GM20431 (cell line): ENCODE measurements around the gene FBXL17.
"Not testable (repeated sequence)": the region's sequence is repeated elsewhere in the genome, so short reads cannot be mapped to it uniquely, and the experiment has no call there.

Experiments used
- in situ Hi-C: fragments of 300-500 bp; cut with MseI, MboI; formaldehyde crosslinking; loops from one replicate; pipeline ENCODE4 v1.15.0; 2020; ENCODE audit warnings: low sequenced_read_pairs; ENCODE audit not compliant: unreplicated experiment

The FBXL17 gene

DNA sequence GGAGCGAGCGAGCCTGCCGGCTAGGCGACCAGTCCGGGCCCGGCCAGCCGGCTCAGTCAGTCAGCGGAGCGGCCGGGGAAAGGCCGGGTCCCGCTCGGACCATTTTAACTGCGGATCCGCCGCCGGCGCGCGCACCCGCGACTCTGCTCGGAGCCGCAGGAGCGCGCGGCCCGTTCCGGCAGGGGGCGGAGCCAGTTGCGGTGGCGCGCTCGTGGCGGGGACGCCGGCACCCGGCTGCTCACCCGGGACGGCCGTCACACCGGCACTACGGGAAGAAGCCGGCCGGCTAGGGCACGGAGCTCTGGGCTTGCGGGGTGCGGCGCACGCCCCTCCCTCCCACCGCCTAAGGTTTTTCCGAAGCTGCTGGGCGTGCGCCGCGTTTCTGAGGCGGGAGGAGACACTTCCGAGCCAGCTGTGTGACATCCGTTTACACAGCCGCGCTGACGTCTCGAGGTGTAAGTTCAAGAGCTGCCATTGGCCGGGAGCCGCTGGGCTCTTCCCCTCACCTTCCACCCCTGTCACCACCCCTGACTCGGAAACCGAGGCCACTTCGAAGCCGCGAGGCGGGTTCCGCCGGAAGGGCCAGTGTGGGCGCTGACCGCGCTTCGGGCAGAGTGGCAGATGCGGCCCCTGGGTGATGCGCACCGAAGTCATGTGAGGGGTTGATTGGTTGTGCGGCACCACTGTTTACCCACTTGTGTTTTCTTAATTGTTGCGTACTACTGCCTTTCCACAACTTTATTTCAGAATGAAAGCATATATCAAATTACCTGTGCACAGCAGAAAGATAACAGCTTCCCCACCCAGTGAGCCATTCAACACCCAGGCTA is at the start of gene FBXL17:
FBXL17 (minus strand) TSS at position 145 of the 830 bp plus-strand sequence.
- in situ Hi-C loops, result no loop called here

DNA sequence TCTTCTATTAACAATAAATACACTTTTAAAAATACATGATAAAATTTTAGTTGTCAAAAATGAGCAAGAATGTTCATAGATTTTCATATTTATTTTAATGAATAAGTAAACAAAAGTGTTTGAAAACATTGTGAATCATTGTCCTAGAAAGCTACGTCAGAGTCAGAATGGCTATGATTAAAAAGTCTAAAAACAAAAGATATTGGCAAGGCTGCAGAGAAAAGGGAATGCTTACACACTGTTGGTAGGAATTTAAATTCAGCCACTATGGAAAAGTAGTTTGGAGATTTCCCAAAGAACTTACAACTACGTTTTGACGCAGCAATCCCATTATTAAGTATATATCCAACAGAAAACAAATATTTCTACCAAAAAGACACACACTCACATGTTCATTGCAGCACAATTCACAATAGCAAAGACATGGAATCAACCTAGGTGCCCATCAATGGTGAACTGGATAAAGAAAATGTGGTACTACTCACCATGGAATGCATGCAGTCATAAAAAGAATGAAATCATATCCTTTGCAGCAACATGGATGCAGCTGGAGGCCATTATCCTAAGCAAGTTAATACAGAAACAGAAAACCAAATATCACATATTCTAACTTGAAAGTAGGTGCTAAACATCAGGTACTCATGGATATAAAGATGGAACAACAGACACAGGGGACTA is 49.2 kb upstream of the FBXL17 start:
- in situ Hi-C loops, result no loop called here

DNA sequence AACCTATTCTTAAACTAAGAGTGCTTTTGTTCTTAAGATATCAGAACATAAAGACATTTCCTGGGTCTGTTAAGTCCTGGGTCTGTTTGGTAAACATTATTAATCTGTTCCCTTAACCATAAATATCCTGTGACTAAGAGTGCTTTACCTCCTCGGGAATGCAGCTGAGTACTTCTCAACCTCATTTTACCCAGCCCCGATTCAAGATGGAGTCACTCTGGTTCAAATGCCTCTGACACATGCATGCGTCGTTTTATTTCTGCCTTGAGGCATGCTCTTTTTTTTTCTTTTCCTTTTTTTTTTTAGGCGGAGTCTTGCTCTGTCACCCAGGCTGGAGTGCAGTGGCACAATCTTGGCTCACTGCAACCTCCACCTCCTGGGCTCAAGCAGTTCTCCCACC is 39.8 kb upstream of the FBXL17 start:
- in situ Hi-C loops, result no loop called here

DNA sequence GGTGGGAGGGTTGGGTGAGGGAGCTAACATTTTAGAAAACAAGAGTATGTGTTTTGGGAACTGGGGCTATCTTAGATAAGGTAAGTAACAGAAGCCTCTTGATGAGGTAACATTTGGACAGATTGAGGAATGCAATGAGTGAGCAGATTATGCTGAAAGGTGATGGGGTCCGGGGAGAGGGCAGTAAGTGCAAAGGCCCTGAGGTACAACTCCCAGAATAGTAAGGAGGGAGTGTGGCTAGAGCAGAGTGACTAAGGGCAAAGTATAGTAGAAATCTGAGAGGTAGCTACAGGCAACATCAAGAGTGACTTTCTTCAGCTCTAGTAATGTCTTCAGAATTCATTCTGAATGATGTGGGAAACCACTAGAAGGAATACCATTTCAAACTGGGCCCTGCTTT is 38.9 kb upstream of the FBXL17 start:
- in situ Hi-C loops, result no loop called here

DNA sequence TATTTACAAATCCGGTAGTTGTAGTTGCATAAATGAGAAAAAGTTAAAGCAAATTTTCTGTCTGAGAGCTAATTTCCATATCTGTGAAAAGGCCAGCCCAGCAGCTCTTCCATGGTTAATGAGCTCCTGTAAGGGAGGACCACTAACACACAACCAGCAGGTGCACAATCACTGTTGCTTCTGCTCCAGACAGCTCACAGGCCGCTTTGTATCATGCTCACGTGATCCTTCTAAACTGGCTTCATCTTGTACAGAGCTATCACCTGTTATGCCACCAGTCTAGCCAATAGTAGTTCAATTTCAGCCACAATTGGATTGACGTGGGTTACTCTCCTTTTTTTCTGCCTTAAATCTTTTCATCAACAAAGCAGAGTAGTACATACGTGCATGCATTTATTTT is 38.3 kb upstream of the FBXL17 start:
- in situ Hi-C loops, result no loop called here

DNA sequence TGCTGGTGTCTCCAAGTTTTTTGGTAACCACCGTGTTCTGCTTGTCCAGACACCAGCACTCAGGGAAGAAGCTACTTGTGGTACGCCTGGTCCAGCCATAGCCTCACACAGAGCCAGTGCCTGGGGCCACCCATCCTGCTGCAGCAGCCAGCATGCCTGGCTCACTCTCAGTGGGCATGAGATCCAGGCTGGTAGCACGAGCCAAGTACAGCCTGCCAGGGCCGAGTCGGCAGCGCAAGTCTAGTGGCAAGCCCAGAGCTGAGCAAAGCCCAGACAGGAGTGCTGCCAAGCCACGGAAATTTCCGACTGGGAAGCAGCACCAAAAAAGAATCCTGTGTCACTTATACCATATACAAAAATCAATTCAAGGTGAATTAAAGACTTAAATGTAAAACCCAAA is 36.3 kb upstream of the FBXL17 start:
- in situ Hi-C loops, result no loop called here

DNA sequence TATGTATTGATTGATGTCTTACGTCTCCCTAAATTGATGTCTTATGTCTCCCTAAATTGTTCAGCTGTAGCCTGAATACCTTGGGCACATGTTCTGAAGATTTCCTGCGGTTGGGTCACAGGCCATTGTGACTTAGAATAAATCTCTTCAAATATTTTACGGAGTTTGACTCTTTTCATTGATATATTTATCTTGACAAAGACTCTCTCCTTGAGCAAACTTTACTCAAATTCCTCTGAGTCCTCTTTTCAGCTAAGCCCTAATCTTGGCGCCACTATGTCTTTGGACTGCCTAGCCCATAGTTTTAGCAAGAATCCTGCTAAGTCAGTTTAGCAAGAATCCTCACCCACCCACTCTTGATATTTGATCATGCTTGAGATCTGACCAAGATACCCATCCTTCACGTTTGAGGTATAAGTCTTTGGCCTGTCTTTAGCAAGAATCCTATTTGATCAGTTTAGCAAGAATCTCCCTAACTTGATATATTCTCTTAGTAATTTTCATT is 35.3 kb upstream of the FBXL17 start:
- in situ Hi-C loops, result no loop called here

DNA sequence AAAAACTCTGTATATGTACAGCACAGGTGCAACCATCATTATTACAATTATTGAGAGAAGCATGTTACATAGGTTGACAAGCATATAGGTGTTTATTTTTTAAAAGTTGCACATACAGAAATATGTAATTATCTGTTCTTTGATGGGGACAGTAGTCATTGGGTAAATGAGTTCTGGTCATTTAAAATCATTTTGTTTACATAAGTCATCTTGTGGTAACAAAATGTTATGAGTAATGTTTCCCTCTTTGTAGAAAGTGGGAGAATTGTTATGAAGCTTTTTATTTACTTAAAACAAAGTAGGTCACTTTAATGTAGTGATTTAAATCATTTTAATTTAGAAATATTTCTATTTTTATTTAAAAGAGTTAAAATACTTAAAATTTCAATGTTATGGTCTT is 33.8 kb upstream of the FBXL17 start:
- in situ Hi-C loops, result no loop called here

DNA sequence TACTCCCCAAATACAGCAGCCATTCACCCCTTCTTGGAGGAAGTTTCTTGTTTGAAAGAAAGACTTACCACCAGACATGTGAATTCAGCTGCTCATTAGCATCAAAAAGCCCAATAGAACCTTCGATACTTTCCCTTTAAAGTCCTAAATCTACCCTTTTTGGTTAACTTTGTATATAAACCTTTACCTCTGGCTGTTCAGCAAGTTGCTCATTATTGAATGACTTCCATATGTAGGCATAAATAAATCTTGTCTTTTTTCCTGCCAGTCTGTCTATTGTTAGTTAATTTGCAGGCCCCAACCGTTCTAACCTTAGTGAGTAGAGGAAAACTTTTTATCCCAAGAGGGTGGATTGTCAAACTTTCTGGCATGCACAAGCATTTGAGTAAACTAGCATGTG is 27.9 kb upstream of the FBXL17 start:
- in situ Hi-C loops, result no loop called here

DNA sequence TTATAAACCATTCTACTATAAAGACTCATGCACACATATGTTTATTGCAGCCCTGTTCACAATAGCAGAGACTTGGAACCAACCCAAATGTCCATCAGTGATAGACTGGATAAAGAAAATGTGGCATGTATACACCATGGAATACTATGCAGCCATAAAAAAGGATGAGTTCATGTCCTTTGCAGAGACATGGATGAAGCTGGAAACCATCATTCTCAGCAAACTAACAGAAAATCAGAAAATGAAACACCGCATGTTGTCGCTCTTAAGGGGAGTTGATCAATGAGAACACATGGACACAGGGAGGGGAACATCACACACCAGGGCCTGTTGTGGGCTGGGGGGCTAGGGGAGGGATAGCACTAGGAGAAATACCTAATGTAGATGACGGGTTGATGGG is 23.3 kb upstream of the FBXL17 start:
- in situ Hi-C loops, result not testable (repeated sequence)

DNA sequence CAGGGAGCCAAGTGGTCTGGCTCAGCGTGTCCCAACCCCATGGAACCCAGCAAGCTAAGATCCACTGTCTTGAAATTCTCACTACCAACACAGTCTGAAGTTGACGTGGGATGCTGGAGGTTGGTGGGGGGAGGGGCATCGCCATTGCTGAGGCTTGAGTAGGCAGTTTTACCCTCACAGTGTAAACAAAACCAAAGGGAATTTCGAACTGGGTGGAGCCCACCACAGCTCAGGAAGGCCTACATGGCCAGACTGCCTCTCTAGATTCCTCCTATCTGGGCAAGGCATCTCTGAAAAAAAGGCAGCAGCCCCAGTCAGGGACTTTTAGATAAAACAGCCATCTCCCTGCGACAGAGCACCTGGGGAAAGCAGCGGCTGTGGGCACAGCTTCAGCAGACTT is 17.1 kb upstream of the FBXL17 start:
- in situ Hi-C loops, result no loop called here

DNA sequence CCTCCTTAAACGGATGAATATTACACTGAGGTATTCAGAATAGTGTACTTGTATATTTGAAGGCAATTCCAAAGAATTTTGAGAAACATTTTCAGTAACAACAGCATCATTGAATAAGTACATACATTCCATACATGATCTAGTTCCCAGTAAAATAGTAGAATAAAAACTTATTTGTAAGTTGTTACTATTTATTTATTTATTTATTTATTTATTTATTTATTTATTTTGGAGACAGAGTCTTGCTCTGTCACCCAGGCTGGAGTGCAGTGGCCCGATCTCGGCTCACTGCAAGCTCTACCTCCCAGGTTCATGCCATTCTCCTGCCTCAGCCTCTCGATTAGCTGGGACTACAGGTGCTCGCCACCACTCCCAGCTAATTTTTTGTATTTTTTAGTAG is 14.9 kb upstream of the FBXL17 start:
- in situ Hi-C loops, result not testable (repeated sequence)

DNA sequence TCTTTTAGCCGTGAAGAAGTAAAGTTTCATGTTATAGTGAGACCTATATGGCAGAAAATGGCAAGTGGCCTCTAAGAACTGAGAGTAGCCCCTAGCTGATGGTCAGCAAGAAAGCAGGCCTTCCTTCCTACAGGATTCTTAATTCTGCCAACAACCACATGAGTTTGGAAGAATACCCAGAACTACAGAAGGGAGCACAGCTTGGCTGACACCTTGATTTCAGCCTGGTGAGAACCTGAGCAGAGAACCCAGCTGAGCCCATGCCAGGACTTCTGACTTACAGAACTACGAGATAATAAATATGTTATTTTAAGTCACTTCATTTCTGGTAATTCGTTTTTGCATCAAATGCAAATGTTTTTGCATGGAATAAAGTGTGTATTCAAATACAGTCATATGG is 5.9 kb upstream of the FBXL17 start:
- in situ Hi-C loops, result no loop called here

DNA sequence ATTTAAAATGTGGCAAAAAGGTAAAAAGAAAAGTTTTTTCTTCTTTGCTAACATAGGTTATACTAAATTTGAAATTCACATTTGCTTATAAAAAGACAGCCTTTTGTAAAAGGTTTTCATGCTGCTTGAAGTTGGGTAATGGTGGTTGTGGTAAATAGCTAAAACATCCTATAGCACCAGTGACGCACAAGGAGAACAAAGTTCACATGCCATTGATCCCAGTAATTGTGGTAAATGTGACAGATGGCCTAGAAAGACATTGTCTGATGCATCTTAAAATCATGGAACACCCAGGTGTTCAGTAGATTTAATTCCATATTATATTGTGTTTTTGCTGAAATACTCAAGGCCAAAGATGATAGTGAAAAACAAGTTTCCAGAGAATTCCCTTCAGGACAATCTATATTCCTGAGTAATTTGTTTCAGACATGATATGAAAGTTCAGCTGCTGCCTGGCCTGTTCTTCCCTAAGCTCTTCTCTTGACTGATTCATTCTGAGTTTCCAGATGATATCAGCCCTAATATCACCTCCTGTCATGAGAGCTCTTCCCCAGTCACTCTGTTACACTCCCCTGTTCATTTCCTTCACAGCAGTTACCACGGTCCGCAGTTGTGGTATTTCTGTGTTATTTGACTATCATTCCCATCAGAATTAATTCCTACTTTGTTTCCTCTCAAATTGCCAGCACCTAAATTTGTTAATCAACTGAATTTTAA is 4.6 kb upstream of the FBXL17 start:
- in situ Hi-C loops, result no loop called here

DNA sequence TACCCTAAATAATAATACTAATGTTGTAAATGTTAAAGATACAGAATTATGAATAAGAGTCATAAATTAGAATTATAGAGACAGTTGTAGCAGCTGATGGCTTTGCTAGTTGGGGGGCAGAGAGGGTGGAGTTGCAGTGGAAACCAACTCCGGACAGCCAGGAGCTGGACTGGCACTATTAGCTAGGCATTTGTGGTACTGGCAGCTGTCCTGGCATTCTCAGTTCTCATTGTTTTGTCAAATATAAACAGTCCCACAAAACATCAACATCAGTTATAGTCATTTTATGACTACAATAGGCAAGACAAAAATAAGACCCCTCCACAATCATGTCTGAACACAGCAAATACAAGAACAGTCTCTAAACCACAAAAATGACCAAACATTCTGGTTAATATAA is 2.8 kb upstream of the FBXL17 start:
- in situ Hi-C loops, result no loop called here

DNA sequence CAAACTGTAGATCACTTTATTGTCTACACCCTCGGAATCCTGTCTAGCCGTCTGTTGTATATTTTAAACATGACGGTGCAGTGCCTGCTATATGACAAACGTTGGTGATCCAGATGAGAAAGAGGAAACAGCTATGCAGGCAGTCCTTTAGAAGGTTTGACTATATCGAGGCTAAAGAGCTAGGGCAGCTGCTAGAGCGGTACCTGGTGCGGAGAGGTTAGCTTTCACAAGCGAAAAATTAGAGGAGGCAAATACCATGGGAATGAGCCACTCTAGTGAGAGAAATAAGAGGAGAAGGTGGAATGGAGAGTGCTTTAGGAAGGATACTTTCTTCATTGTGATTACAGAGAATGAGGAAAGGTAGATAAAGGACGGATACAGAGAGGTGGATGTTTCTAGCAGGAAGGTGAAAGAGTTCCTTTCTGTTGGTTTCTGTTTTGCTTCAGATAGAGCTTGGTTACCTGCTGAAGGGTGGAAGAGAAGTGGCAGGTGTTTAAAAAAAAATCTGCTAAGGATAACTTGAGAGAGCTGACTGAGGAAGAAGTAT is 959 bp upstream of the FBXL17 start:
- in situ Hi-C loops, result no loop called here

DNA sequence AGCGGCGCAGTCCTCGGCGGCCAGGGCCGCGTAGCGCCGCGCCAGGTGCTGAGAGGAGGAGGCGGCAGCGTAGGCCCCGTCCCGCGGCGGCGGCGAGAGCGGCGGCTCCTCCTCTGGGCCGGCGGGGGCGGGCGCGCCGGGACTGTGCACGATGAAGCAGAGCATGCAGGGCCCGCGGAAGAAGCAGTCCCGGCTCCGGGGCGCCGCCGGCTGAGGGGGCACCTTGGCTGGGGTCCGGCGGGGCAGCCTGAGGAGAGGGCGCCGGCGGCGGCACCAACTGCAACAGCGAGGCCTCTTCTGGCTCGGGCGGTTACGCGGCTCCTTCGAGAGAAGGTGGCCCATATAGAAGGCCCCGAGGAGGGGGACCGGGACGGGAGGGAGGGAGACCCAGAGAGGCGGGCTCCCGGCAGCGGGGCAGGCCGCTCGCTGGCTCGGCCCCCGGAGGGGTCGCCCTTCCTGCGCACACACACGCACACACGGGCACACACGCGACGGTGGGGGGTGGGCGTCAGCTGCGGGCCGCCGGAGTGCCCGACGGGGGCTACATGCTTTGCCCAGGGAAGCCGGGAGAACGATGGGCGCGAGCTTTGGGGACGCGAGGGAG is 446 bp downstream of the FBXL17 start:
- in situ Hi-C loops, result no loop called here

DNA sequence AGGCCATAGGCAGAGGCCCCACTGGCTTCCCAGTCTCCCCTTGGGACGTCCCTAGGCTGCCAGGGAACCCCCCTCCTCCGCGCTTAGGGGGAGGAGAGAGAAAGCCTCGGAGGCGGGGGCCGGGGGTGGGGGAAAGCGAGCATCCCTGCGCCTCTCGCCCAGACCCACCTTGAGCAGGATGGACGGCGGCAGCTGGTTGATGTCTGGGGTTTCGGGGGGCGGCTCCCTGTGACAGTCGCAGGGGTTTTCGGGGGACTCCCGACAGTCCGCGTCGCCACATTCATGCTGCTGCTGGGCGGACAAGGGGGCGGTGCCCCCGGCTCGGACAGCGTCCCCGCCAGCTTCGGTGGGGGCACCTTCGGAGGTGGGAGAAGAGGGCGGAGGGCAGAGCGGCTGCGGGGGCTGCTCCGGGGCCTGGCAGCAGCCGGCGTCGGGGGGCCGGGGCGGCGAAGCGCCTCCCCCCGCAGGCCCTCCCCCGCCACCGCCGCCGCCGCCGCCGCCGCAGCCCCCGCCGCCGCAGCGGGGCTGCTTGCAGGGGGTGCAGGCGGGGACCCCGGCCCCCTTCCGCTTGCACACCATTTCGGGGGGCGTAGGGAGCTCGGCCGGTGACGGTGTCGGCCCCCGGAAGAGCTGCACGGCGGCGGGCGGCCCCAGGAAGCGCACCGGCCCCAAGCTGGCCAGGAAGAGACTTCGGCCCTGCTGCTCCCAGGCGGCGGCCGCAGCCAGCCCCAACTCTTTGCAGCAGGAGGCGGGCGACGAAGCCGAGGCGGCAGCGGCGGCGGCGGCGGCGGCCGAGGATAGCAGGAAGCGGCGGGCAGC is 1.2 kb downstream of the FBXL17 start:
- in situ Hi-C loops, result no loop called here

DNA sequence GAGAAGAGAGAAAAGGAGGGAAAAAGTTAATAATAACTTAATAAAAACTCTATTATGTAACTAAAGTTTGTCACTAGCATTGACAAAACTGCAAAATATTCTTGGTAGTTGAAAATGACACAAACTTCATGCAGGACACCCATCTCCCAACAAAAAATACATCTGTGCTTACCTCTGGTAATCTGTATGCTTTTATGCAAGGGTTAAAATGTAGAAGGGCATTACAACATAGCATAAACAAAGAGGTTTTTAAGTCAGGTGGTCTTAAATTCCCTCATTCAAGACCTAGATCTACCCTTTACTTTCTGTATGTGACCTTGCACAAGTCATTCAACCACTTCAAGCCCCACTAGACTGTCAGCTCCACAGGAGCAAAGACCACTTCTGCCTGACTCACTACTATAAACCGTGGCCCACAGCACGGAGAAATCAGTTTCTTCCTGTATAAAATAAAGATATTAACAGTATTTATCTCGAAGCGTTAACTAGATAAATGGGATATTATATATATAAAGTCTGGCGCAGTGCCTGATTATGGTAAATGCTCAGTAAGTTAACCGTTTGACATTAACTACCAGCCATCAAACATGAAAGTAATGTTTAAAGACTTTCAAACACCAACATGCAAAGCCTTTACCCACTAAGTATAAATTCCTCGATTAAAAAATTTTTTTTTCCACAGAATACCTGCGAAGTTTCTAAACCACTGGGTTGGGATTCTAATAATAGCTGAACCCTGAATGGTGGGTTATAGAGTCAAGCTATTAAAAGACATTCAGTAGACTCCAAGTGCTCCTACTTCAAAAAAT is 2.0 kb downstream of the FBXL17 start:
- in situ Hi-C loops, result no loop called here
